Endothelial cell of umbilical vein (primary cell): ENCODE results near the gene CABLES1. TPM values are rescaled to one million over a fixed set of nuclear protein-coding genes. Genes with fewer than 3 reads are reported as not detected.
A peak's percentile ranks its signal among the peaks of the same experiment; 100 is the strongest.

Experiments used
- BruUV-seq: library from RNA; stranded (reverse); fragments of 400-500 nt; replicated peaks from 2 replicates; lab custom pipeline; 2021; lab: Mats Ljungman, UMichigan
- CTCF ChIA-PET: fragments of 300-600, 350-600 bp; sonication (Branson Sonifier 250); formaldehyde crosslinking; loops from one replicate; lab custom pipeline; 2021; ENCODE audit warnings: antibody characterized with exemption, inconsistent platforms; lab: Charles Lee
- POLR2A ChIA-PET: fragments of 300-600, 350-600 bp; sonication (Branson Sonifier 250); formaldehyde crosslinking; loops from one replicate; lab custom pipeline; 2021; ENCODE audit warnings: antibody characterized with exemption, inconsistent platforms; lab: Charles Lee
- DNase-seq: peaks from one replicate; pipeline ENCODE4 v3.0.0-alpha.2; 2011; ENCODE audit warnings: low read depth, low spot score
- FAIRE-seq: peaks from 2 replicates; lab custom pipeline; 2011; peaks lifted over from hg19 to GRCh38; lab: Jason Lieb, UNC
- H2AFZ ChIP-seq: 2 replicates; pipeline ENCODE4 v1.6.0; 2012; ENCODE audit warnings: low read depth, low read length, control low read depth, inconsistent platforms
- H3K27ac ChIP-seq: 2 replicates; pipeline ENCODE4 v1.5.1; 2011; ENCODE audit warnings: low read depth, mild to moderate bottlenecking, control low read depth, low read length, moderate library complexity; ENCODE audit not compliant: insufficient read depth
- H3K27me3 ChIP-seq, 2 experiments: 2 replicates each; pipeline versions ENCODE4 v1.6.0 to v1.6.1; 2011; ENCODE audit warnings: low read length in 2 of 2, mixed read lengths in 1 of 2; ENCODE audit not compliant: control insufficient read depth in 2 of 2, insufficient read depth in 2 of 2
- H3K36me3 ChIP-seq, 2 experiments: 2 replicates in 1 of 2; 3 replicates in 1 of 2; pipeline ENCODE4 v1.5.1; 2011; ENCODE audit warnings: low read length in 2 of 2, mild to moderate bottlenecking in 1 of 2, moderate library complexity in 1 of 2; ENCODE audit not compliant: control insufficient read depth in 2 of 2, insufficient read depth in 2 of 2; ENCODE audit errors: extremely low read depth in 1 of 2
- H3K4me1 ChIP-seq: 3 replicates; pipeline ENCODE4 v1.5.1; 2011; ENCODE audit warnings: mild to moderate bottlenecking, low read length; ENCODE audit not compliant: control insufficient read depth, insufficient read depth; ENCODE audit errors: extremely low read depth
- H3K4me2 ChIP-seq: 2 replicates; pipeline ENCODE4 v1.6.1; 2011; ENCODE audit warnings: low read length, control low read depth, mixed read lengths; ENCODE audit not compliant: insufficient read depth
- H3K4me3 ChIP-seq, 3 experiments: fragments of 200-600 bp in 1 of 3; sonication (generic), shearing (Covaris generic) in 1 of 3; replicated peaks in 1 of 3; 2 replicates each; pipeline ENCODE4 v1.5.1; 2011 to 2016; ENCODE audit warnings: control low read depth in 3 of 3, low read length in 3 of 3, mild to moderate bottlenecking in 2 of 3, inconsistent platforms in 1 of 3, low read depth in 1 of 3, moderate library complexity in 1 of 3; ENCODE audit not compliant: insufficient read depth in 1 of 3
- H3K79me2 ChIP-seq: 2 replicates; pipeline ENCODE4 v1.6.0; 2012; ENCODE audit warnings: low read length, inconsistent platforms; ENCODE audit not compliant: control insufficient read depth, insufficient read depth
- H3K9ac ChIP-seq: replicated peaks from 2 replicates; pipeline ENCODE3; 2011; ENCODE audit warnings: low read length, control low read depth; ENCODE audit not compliant: insufficient read depth; ENCODE audit errors: extremely low read depth
- H3K9me1 ChIP-seq: replicated peaks from 3 replicates; pipeline ENCODE4 v1.6.0; 2011; ENCODE audit warnings: mild to moderate bottlenecking, low read length; ENCODE audit not compliant: control insufficient read depth, insufficient read depth; ENCODE audit errors: extremely low read depth
- H3K9me3 ChIP-seq: replicated peaks from 2 replicates; pipeline ENCODE4 v1.5.1; 2012; ENCODE audit warnings: low read length, inconsistent platforms; ENCODE audit not compliant: control insufficient read depth, insufficient read depth
- H4K20me1 ChIP-seq: replicated peaks from 2 replicates; pipeline ENCODE3; 2011; ENCODE audit warnings: mild to moderate bottlenecking, low read length; ENCODE audit not compliant: control insufficient read depth, insufficient read depth; ENCODE audit errors: extremely low read depth
- EZH2 ChIP-seq: IDR thresholded peaks from 2 replicates; pipeline ENCODE4 v1.6.1; 2012; ENCODE audit warnings: borderline replicate concordance, low read depth, mild to moderate bottlenecking, moderate library complexity, low read length, inconsistent platforms; ENCODE audit not compliant: severe bottlenecking
- FOS ChIP-seq: IDR thresholded peaks from 2 replicates; pipeline ENCODE4 v1.6.1; 2011; ENCODE audit warnings: mild to moderate bottlenecking, low read length, moderate library complexity, borderline replicate concordance; ENCODE audit not compliant: insufficient read depth
- GATA2 ChIP-seq: IDR thresholded peaks from 2 replicates; pipeline ENCODE4 v1.7.0; 2011; ENCODE audit warnings: low read depth, mild to moderate bottlenecking, moderate library complexity, mixed read lengths, low read length; ENCODE audit not compliant: insufficient read length, insufficient read depth
- JUN ChIP-seq: IDR thresholded peaks from 2 replicates; pipeline ENCODE4 v1.6.1; 2011; ENCODE audit warnings: borderline replicate concordance, low read depth; ENCODE audit not compliant: insufficient read length, insufficient read depth
- MAX ChIP-seq: IDR thresholded peaks from 2 replicates; pipeline ENCODE4 v1.6.1; 2011; ENCODE audit not compliant: insufficient read depth, insufficient read length
- MYC ChIP-seq: IDR thresholded peaks from one replicate; pipeline ENCODE4 v1.6.1; 2011; ENCODE audit warnings: mild to moderate bottlenecking, low read depth, low read length
- POLR2A ChIP-seq: IDR thresholded peaks from 2 replicates; pipeline ENCODE4 v1.6.1; 2012; ENCODE audit warnings: low read depth, mild to moderate bottlenecking, control low read depth, low read length
- POLR2AphosphoS5 ChIP-seq: IDR thresholded peaks from 2 replicates; pipeline ENCODE4 v1.6.1; 2012; ENCODE audit warnings: low read depth, mild to moderate bottlenecking, control low read depth, low read length, moderate library complexity; ENCODE audit not compliant: insufficient read depth
- dilution Hi-C: fragments of 300-500 bp; cut with MboI; formaldehyde crosslinking; loops from one replicate; pipeline ENCODE4 v1.15.0; 2019; ENCODE audit warnings: low sequenced_read_pairs; ENCODE audit not compliant: extremely low pct_ligation_motif_present
- intact Hi-C: fragments of 100-400 bp; cut with micrococcal nuclease; formaldehyde crosslinking; loops from one replicate; pipeline ENCODE4 v1.10.0; 2022
- polyA plus RNA-seq, 4 experiments: library from polyadenylated mRNA; depleted of rRNA in 3 of 4; stranded (reverse) in 3 of 4; unstranded in 1 of 4; fragments of >200 nt; gene quantifications; 2 replicates each; pipeline versions ENCODE4 v1.2.1 to v1.2.3, GENCODE V29; 2011 to 2012; ENCODE audit warnings: missing spikeins in 1 of 4
- total RNA-seq: library from RNA; stranded (reverse); gene quantifications from 2 replicates; pipeline ENCODE4 v1.2.3, GENCODE V29; 2021
- TF ChIP-seq, protein P1 (sequence below), 2 donors: IDR thresholded peaks; 1 replicate in 1 of 2; 2 replicates in 1 of 2; pipeline ENCODE4 v1.5.1; 2011; ENCODE audit warnings: low read length in 2 of 2, mild to moderate bottlenecking in 2 of 2, moderate library complexity in 2 of 2, control low read depth in 1 of 2, inconsistent platforms in 1 of 2, low read depth in 1 of 2; ENCODE audit not compliant: insufficient read depth in 1 of 2; ENCODE audit errors: extremely low read depth in 1 of 2

CABLES1 gene
- total and polyA plus RNA-seq, 2 donors (not counting 3 experiments of a cell fraction or from before 2014, with no cell fraction given), result 40.2 to 71.1 TPM

GRCh38 chr18:23137097-23137635 lies 1.9 kb downstream of the CABLES1 start:
- Histone ChIP-seq H3K4me3 (peak overlapping the region; percentile 61 to 94 (median 88)), H3K9me1 (no peaks in the 10 kb centered on the region), H3K9ac (peak overlapping the region; percentile 73), H3K27ac (peak overlapping the region; percentile 65), H3K79me2 (peaks cover 56% of the 10 kb centered on the region), H3K4me2 (peak overlapping the region; percentile 91), H3K27me3 (no peaks in the 10 kb centered on the region), H3K4me1 (peaks cover 37% of the 10 kb centered on the region), H3K9me3 (no peaks in the 10 kb centered on the region), H3K36me3 (peaks cover 0 to 5% of the 10 kb centered on the region in 2 experiments), H2AFZ (peak overlapping the region; percentile 41), H4K20me1 (no peaks in the 10 kb centered on the region)
- ChIA-PET CTCF (interaction anchor here (1.0 to 2.2 kb wide), 7 partner anchors 9 to 379 kb away, joined by 3 to 12 read pairs (median 5); no protein-coding TSS in a partner anchor), POLR2A (interaction anchor here (0.6 kb wide), 1 partner anchor 97 kb away, joined by 3 read pairs; no protein-coding TSS in a partner anchor)
- intact Hi-C loops (loop anchor here (5.0 to 10.0 kb wide), 2 partner anchors 178 to 315 kb away; partner anchors contain the start of gene RIOK3), dilution Hi-C loops (no loop called here)
- TF ChIP-seq EZH2 (no peak), MYC (no peak), GATA2 (no peak), POLR2A (no peak), POLR2AphosphoS5 (no peak), FOS (no peak), JUN (no peak), MAX (no peak)
- TF ChIP-seq, protein P1, sequence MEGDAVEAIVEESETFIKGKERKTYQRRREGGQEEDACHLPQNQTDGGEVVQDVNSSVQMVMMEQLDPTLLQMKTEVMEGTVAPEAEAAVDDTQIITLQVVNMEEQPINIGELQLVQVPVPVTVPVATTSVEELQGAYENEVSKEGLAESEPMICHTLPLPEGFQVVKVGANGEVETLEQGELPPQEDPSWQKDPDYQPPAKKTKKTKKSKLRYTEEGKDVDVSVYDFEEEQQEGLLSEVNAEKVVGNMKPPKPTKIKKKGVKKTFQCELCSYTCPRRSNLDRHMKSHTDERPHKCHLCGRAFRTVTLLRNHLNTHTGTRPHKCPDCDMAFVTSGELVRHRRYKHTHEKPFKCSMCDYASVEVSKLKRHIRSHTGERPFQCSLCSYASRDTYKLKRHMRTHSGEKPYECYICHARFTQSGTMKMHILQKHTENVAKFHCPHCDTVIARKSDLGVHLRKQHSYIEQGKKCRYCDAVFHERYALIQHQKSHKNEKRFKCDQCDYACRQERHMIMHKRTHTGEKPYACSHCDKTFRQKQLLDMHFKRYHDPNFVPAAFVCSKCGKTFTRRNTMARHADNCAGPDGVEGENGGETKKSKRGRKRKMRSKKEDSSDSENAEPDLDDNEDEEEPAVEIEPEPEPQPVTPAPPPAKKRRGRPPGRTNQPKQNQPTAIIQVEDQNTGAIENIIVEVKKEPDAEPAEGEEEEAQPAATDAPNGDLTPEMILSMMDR (IDR thresholded peaks at IDR 0.05; ENCODE audit: extremely low read depth in 1 of 2, insufficient read depth in 1 of 2, low read depth in 1 of 2, low read length in 2 of 2), result no peak
- DNase-seq (peak; percentile 59), FAIRE-seq (peak; percentile 84)
- no TSS peak for BruUV-seq
